ENCODE data around the gene FAM98B. TPM values are rescaled to one million over a fixed set of nuclear protein-coding genes. Genes with fewer than 3 reads are reported as not detected.

FAM98B gene
- total and polyA plus RNA-seq, 2 donors from 2014 or later = 12.9 to 17.2 TPM

- Histone ChIP-seq H3K27me3 (ENCODE audit: control insufficient read depth, insufficient read depth, low read length) (no peaks in the 10 kb centered on the region), H3K36me3 (ENCODE audit: control insufficient read depth in 2 of 3, insufficient read depth in 3 of 3, low read length in 3 of 3) (peaks cover 0 to 4% (median 0%) of the 10 kb centered on the region in 3 donors), H3K9ac (ENCODE audit: low read length in 3 of 3) (no peak overlapping the region), H3K9me3 (ENCODE audit: control insufficient read depth in 2 of 3, insufficient read depth in 1 of 3, low read length in 3 of 3) (no peaks in the 10 kb centered on the region), H3K4me3 (ENCODE audit: low read length in 3 of 3) (no peak overlapping the region), H3K4me1 (ENCODE audit: control insufficient read depth in 2 of 3, insufficient read depth in 2 of 3, low read depth in 1 of 3, low read length in 3 of 3) (peaks cover 0 to 13% (median 2%) of the 10 kb centered on the region in 3 donors), H3K27ac (ENCODE audit: low read depth in 2 of 2, low read length in 2 of 2) (no peak overlapping the region)
- intact Hi-C loops (cut with DNase I) = no loop called here
- no peak for FAIRE-seq
- TF ChIP-seq CTCF (IDR thresholded peaks at IDR 0.05; ENCODE audit: borderline replicate concordance, extremely low read depth, insufficient read depth) = no peak
- DNase-seq = no peak
Measured at GRCh38 chr15:38508647-38509046, 54.7 kb downstream of the FAM98B start.

- DNase-seq = no peak
- Histone ChIP-seq H3K27me3 (ENCODE audit: control insufficient read depth, insufficient read depth, low read length) (no peaks in the 10 kb centered on the region), H3K4me3 (ENCODE audit: low read length in 3 of 3) (no peak overlapping the region), H3K36me3 (ENCODE audit: control insufficient read depth in 2 of 3, insufficient read depth in 3 of 3, low read length in 3 of 3) (peaks cover 0 to 4% (median 0%) of the 10 kb centered on the region in 3 donors), H3K4me1 (ENCODE audit: control insufficient read depth in 2 of 3, insufficient read depth in 2 of 3, low read depth in 1 of 3, low read length in 3 of 3) (peaks cover 0 to 13% (median 2%) of the 10 kb centered on the region in 3 donors), H3K27ac (ENCODE audit: low read depth in 2 of 2, low read length in 2 of 2) (no peak overlapping the region), H3K9ac (ENCODE audit: low read length in 3 of 3) (no peak overlapping the region), H3K9me3 (ENCODE audit: control insufficient read depth in 2 of 3, insufficient read depth in 1 of 3, low read length in 3 of 3) (no peaks in the 10 kb centered on the region)
- intact Hi-C loops (cut with DNase I) = no loop called here
- TF ChIP-seq CTCF (IDR thresholded peaks at IDR 0.05; ENCODE audit: borderline replicate concordance, extremely low read depth, insufficient read depth) = no peak
- FAIRE-seq = no peak
Measured at GRCh38 chr15:38509152-38509551, 55.2 kb downstream of the FAM98B start.

GRCh38 chr15:38512901-38513300 is 59.0 kb downstream of the FAM98B start:
- intact Hi-C loops (cut with DNase I) = no loop called here
- H3K4me1 ChIP-seq (ENCODE audit: control insufficient read depth in 2 of 3, insufficient read depth in 2 of 3, low read depth in 1 of 3, low read length in 3 of 3) = peaks cover 0 to 13% (median 2%) of the 10 kb centered on the region in 3 donors
- H3K36me3 ChIP-seq (ENCODE audit: control insufficient read depth in 2 of 3, insufficient read depth in 3 of 3, low read length in 3 of 3) = no peaks in the 10 kb centered on the region
- DNase-seq (no peak), FAIRE-seq (no peak)
- no peak overlapping the region for H3K9ac ChIP-seq (ENCODE audit: low read length in 3 of 3)
- H3K27me3 ChIP-seq (ENCODE audit: control insufficient read depth, insufficient read depth, low read length) = no peaks in the 10 kb centered on the region
- no peak for TF ChIP-seq CTCF (IDR thresholded peaks at IDR 0.05; ENCODE audit: borderline replicate concordance, extremely low read depth, insufficient read depth)
- no peak overlapping the region for H3K27ac ChIP-seq (ENCODE audit: low read depth in 2 of 2, low read length in 2 of 2)
- no peaks in the 10 kb centered on the region for H3K9me3 ChIP-seq (ENCODE audit: control insufficient read depth in 2 of 3, insufficient read depth in 1 of 3, low read length in 3 of 3)
- H3K4me3 ChIP-seq (ENCODE audit: low read length in 3 of 3) = no peak overlapping the region

- Histone ChIP-seq H3K4me1 (ENCODE audit: control insufficient read depth in 2 of 3, insufficient read depth in 2 of 3, low read depth in 1 of 3, low read length in 3 of 3) (peaks cover 0 to 13% (median 2%) of the 10 kb centered on the region in 3 donors), H3K4me3 (ENCODE audit: low read length in 3 of 3) (no peak overlapping the region), H3K27ac (ENCODE audit: low read depth in 2 of 2, low read length in 2 of 2) (no peak overlapping the region), H3K27me3 (ENCODE audit: control insufficient read depth, insufficient read depth, low read length) (no peaks in the 10 kb centered on the region), H3K9ac (ENCODE audit: low read length in 3 of 3) (no peak overlapping the region), H3K36me3 (ENCODE audit: control insufficient read depth in 2 of 3, insufficient read depth in 3 of 3, low read length in 3 of 3) (no peaks in the 10 kb centered on the region), H3K9me3 (ENCODE audit: control insufficient read depth in 2 of 3, insufficient read depth in 1 of 3, low read length in 3 of 3) (no peaks in the 10 kb centered on the region)
- DNase-seq = peak in 3 of 5 donors; percentile 58 to 69 (median 66)
- no peak for FAIRE-seq
- no peak for TF ChIP-seq CTCF (IDR thresholded peaks at IDR 0.05; ENCODE audit: borderline replicate concordance, extremely low read depth, insufficient read depth)
- intact Hi-C loops (cut with DNase I) = no loop called here
Measured at GRCh38 chr15:38514601-38515000, 60.7 kb downstream of the FAM98B start.
